Measurements from ENCODE around the gene MORC2. TPM values are rescaled to one million over a fixed set of nuclear protein-coding genes. Genes with fewer than 3 reads are reported as not detected.

Gene MORC2
- total RNA-seq, 1 donor from 2014 or later, result 50.1 TPM

DNA sequence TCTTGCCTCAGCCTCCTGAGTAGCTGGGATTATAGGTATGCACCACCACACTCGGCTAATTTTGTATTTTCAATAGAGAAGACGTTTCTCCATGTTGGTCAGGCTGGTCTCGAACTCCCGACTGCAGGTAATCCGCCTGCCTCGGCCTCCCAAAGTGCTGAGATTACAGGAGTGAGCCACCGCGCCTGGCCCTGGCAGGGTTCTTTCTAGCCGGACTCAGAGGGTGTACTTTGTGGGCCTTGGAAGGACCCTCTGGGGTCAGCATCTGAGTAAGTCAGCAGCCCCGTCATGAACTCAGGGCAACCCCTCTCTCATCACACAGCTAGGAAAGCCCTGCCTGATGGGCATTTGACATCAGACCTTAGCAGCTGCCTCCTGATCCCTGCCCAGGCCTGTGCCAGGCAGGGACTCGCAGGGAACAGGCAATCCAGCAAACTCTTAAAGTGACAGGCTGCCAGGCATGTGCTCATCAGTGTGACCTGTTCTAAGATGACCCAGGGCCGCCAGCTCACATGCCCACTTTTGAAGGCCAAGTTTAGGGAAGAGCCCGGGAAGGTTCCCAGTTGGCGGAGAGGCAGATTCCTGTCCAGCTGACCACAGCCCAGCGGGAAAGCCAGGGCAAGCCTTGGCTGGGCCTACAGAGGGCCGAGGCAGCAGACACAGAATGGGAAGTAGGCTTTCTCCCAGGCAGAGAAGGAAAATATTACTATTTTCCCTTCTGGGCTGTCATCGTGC is 92.9 kb downstream of the MORC2 start:
- Mint-ChIP-seq H3K9me3 (ENCODE audit: low read depth) (no peaks in the 10 kb centered on the region), H3K27ac (no peak overlapping the region), H3K36me3 (ENCODE audit: insufficient read depth) (no peaks in the 10 kb centered on the region), H3K27me3 (peaks cover 2% of the 10 kb centered on the region), H3K4me1 (ENCODE audit: low read depth) (no peaks in the 10 kb centered on the region), H3K4me3 (ENCODE audit: low read depth) (no peak overlapping the region)
- DNase-seq (ENCODE audit: low spot score, unreplicated experiment), result no peak
- TF ChIP-seq, protein P1, sequence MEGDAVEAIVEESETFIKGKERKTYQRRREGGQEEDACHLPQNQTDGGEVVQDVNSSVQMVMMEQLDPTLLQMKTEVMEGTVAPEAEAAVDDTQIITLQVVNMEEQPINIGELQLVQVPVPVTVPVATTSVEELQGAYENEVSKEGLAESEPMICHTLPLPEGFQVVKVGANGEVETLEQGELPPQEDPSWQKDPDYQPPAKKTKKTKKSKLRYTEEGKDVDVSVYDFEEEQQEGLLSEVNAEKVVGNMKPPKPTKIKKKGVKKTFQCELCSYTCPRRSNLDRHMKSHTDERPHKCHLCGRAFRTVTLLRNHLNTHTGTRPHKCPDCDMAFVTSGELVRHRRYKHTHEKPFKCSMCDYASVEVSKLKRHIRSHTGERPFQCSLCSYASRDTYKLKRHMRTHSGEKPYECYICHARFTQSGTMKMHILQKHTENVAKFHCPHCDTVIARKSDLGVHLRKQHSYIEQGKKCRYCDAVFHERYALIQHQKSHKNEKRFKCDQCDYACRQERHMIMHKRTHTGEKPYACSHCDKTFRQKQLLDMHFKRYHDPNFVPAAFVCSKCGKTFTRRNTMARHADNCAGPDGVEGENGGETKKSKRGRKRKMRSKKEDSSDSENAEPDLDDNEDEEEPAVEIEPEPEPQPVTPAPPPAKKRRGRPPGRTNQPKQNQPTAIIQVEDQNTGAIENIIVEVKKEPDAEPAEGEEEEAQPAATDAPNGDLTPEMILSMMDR (IDR thresholded peaks at IDR 0.05; ENCODE audit: unreplicated experiment), result no peak

Other genes starting within 250 kb of the MORC2 start
- gene TUG1, start 491 bp upstream of the MORC2 start, total RNA-seq, result 142 and 146 TPM in 2 replicates
- gene SMTN, start 112.5 kb upstream of the MORC2 start, total RNA-seq, result 40.8 and 48.0 TPM in 2 replicates
- 3.1 and 3.7 TPM in 2 replicates for gene SELENOM, start 138.8 kb upstream of the MORC2 start, total RNA-seq
- gene INPP5J, start 154.2 kb upstream of the MORC2 start, total RNA-seq, result 14.8 and 17.9 TPM in 2 replicates
- 2.6 and 4.6 TPM in 2 replicates for gene PLA2G3, start 171.7 kb upstream of the MORC2 start, total RNA-seq
- 27.3 and 27.4 TPM in 2 replicates for gene RNF185, start 191.4 kb upstream of the MORC2 start, total RNA-seq
- 41.9 and 44.7 TPM in 2 replicates for gene LIMK2, start 243.5 kb upstream of the MORC2 start, total RNA-seq